Testis (tissue), 2 donors: ENCODE data around the gene ANKRD12.

Experiments
- POLR2A ChIP-seq: fragments of 450-650 bp; IDR thresholded peaks from one replicate; pipeline ENCODE4 v1.6.1; 2017; ENCODE audit warnings: antibody characterized with exemption, mild to moderate bottlenecking, moderate library complexity
- TF ChIP-seq, protein P1 (sequence below), 3 experiments: fragments of 450-650 bp in 2 of 3; fragments of 200-600 bp in 1 of 3; sonication (generic) in 1 of 3; IDR thresholded peaks; one replicate each; pipeline ENCODE4 v1.5.1; 2016 to 2019; ENCODE audit warnings: antibody characterized with exemption in 3 of 3, mild to moderate bottlenecking in 2 of 3, moderate library complexity in 1 of 3

GRCh38 chr18:9135081-9135911 lies 1.3 kb upstream of the ANKRD12 start:
- TF ChIP-seq, protein P1, sequence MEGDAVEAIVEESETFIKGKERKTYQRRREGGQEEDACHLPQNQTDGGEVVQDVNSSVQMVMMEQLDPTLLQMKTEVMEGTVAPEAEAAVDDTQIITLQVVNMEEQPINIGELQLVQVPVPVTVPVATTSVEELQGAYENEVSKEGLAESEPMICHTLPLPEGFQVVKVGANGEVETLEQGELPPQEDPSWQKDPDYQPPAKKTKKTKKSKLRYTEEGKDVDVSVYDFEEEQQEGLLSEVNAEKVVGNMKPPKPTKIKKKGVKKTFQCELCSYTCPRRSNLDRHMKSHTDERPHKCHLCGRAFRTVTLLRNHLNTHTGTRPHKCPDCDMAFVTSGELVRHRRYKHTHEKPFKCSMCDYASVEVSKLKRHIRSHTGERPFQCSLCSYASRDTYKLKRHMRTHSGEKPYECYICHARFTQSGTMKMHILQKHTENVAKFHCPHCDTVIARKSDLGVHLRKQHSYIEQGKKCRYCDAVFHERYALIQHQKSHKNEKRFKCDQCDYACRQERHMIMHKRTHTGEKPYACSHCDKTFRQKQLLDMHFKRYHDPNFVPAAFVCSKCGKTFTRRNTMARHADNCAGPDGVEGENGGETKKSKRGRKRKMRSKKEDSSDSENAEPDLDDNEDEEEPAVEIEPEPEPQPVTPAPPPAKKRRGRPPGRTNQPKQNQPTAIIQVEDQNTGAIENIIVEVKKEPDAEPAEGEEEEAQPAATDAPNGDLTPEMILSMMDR (IDR thresholded peaks at IDR 0.05) = no peak
- no peak for TF ChIP-seq POLR2A
